ENCODE measurements around the gene CUX1.

The CUX1 gene

GRCh38 chr7:101898106-101898505 lies 80.7 kb downstream of the CUX1 start:
- no peak for DNase-seq

GRCh38 chr7:101899616-101900015 lies 82.2 kb downstream of the CUX1 start:
- DNase-seq: no peak

GRCh38 chr7:101900103-101900502 lies 82.7 kb downstream of the CUX1 start:
- no peak for DNase-seq

- no peak for DNase-seq
Observed at GRCh38 chr7:101901661-101902491, 84.5 kb downstream of the CUX1 start.

GRCh38 chr7:101902680-101903514 lies 85.5 kb downstream of the CUX1 start:
- DNase-seq: no peak

GRCh38 chr7:101903515-101903868 lies 86.1 kb downstream of the CUX1 start:
- no peak for DNase-seq

- DNase-seq: no peak
Observed at GRCh38 chr7:101904019-101904418, 86.6 kb downstream of the CUX1 start.

GRCh38 chr7:101905203-101905865 lies 87.9 kb downstream of the CUX1 start:
- no peak for DNase-seq

GRCh38 chr7:101906291-101907240 lies 89.1 kb downstream of the CUX1 start:
- DNase-seq: no peak

- no peak for DNase-seq
Observed at GRCh38 chr7:101910991-101911799, 93.8 kb downstream of the CUX1 start.

GRCh38 chr7:101911800-101912715 lies 94.6 kb downstream of the CUX1 start:
- DNase-seq: no peak

- no peak for DNase-seq
Observed at GRCh38 chr7:101912716-101913110, 95.3 kb downstream of the CUX1 start.

- no peak for DNase-seq
Observed at GRCh38 chr7:101913247-101913721, 95.9 kb downstream of the CUX1 start.

- DNase-seq: no peak
Observed at GRCh38 chr7:101913851-101914250, 96.4 kb downstream of the CUX1 start.

GRCh38 chr7:101915000-101915399 lies 97.6 kb downstream of the CUX1 start:
- DNase-seq: no peak

- no peak for DNase-seq
Observed at GRCh38 chr7:101916041-101916800, 98.8 kb downstream of the CUX1 start.

GRCh38 chr7:101916876-101917275 lies 99.5 kb downstream of the CUX1 start:
- DNase-seq: no peak

- no peak for DNase-seq
Observed at GRCh38 chr7:101917566-101917965, 100.1 kb downstream of the CUX1 start.

- DNase-seq: no peak
Observed at GRCh38 chr7:101918426-101918825, 101.0 kb downstream of the CUX1 start.

Data from effector CD4-positive, alpha-beta T cell (primary cell).